Endothelial cell of umbilical vein (primary cell): Measurements from ENCODE around the gene VAV2.
"Not testable (repeated sequence)": the region's sequence is repeated elsewhere in the genome, so short reads cannot be mapped to it uniquely, and the experiment has no call there.

Experiments
- EZH2 ChIP-seq: IDR thresholded peaks from 2 replicates; pipeline ENCODE4 v1.6.1; 2012; ENCODE audit warnings: borderline replicate concordance, low read depth, mild to moderate bottlenecking, moderate library complexity, low read length, inconsistent platforms; ENCODE audit not compliant: severe bottlenecking
- POLR2A ChIP-seq: IDR thresholded peaks from 2 replicates; pipeline ENCODE4 v1.6.1; 2012; ENCODE audit warnings: low read depth, mild to moderate bottlenecking, control low read depth, low read length
- POLR2AphosphoS5 ChIP-seq: IDR thresholded peaks from 2 replicates; pipeline ENCODE4 v1.6.1; 2012; ENCODE audit warnings: low read depth, mild to moderate bottlenecking, control low read depth, low read length, moderate library complexity; ENCODE audit not compliant: insufficient read depth
- TF ChIP-seq, protein P1 (sequence below), 2 donors: IDR thresholded peaks; 1 replicate in 1 of 2; 2 replicates in 1 of 2; pipeline ENCODE4 v1.5.1; 2011; ENCODE audit warnings: low read length in 2 of 2, mild to moderate bottlenecking in 2 of 2, moderate library complexity in 2 of 2, control low read depth in 1 of 2, inconsistent platforms in 1 of 2, low read depth in 1 of 2; ENCODE audit not compliant: insufficient read depth in 1 of 2; ENCODE audit errors: extremely low read depth in 1 of 2

DNA sequence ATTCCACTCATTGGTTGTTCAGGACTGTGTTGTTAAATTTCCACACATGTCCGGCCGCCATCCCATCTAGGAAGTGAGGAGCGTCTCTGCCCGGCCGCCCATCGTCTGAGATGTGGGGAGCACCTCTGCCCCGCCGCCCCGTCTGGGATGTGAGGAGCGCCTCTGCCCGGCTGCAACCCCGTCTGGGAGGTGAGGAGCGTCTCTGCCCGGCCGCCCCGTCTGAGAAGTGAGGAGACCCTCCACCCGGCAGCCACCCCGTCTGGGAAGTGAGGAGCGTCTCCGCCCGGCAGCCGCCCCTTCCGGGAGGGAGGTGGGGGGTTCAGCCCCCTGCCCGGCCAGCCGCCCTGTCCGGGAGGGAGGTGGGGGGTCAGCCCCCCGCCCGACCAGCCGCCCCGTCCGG, 247.6 kb downstream of the VAV2 start:
- TF ChIP-seq, protein P1, sequence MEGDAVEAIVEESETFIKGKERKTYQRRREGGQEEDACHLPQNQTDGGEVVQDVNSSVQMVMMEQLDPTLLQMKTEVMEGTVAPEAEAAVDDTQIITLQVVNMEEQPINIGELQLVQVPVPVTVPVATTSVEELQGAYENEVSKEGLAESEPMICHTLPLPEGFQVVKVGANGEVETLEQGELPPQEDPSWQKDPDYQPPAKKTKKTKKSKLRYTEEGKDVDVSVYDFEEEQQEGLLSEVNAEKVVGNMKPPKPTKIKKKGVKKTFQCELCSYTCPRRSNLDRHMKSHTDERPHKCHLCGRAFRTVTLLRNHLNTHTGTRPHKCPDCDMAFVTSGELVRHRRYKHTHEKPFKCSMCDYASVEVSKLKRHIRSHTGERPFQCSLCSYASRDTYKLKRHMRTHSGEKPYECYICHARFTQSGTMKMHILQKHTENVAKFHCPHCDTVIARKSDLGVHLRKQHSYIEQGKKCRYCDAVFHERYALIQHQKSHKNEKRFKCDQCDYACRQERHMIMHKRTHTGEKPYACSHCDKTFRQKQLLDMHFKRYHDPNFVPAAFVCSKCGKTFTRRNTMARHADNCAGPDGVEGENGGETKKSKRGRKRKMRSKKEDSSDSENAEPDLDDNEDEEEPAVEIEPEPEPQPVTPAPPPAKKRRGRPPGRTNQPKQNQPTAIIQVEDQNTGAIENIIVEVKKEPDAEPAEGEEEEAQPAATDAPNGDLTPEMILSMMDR (IDR thresholded peaks at IDR 0.05; ENCODE audit: extremely low read depth in 1 of 2, insufficient read depth in 1 of 2, low read depth in 1 of 2, low read length in 2 of 2): not testable (repeated sequence)
- TF ChIP-seq POLR2A, POLR2AphosphoS5, EZH2: not testable (repeated sequence)
